Tibial artery (tissue), 4 donors: ENCODE data around the gene COL8A1.
A peak's percentile ranks its signal among the peaks of the same experiment; 100 is the strongest.

Source experiments
- DNase-seq, 2 donors: peaks; one replicate each; pipeline ENCODE4 v3.0.0-alpha.2; 2019
- H3K27ac ChIP-seq, 2 donors: fragments of 200-600 bp; sonication (generic) in 1 of 2; 1 replicate in 1 of 2; 2 replicates in 1 of 2; pipeline ENCODE4 v1.5.1; 2018 to 2019; ENCODE audit warnings: mild to moderate bottlenecking in 1 of 2
- H3K27me3 ChIP-seq, 2 donors: fragments of 200-600 bp; sonication (generic) in 1 of 2; one replicate each; pipeline versions ENCODE4 v1.5.1 to v1.6.0; 2016 to 2019
- H3K36me3 ChIP-seq, 3 donors: fragments of 200-600 bp; sonication (generic) in 2 of 3; one replicate each; pipeline ENCODE4 v1.5.1; 2016 to 2019; ENCODE audit warnings: mild to moderate bottlenecking in 2 of 3
- H3K4me1 ChIP-seq, 4 donors: fragments of 200-600 bp; sonication (generic) in 2 of 4; 1 replicate in 3 of 4; 2 replicates in 1 of 4; pipeline ENCODE4 v1.5.1; 2016 to 2019
- H3K4me3 ChIP-seq, 2 donors: fragments of 200-600 bp; sonication (generic) in 1 of 2; 1 replicate in 1 of 2; 2 replicates in 1 of 2; pipeline ENCODE4 v1.5.1; 2018 to 2019; ENCODE audit warnings: mild to moderate bottlenecking in 2 of 2
- H3K9me3 ChIP-seq, 3 donors: fragments of 200-600 bp; sonication (generic) in 1 of 3; one replicate each; pipeline ENCODE4 v1.5.1; 2016 to 2019
- CTCF ChIP-seq, 2 experiments: fragments of 200-600 bp in 1 of 2; fragments of 450-650 bp in 1 of 2; IDR thresholded peaks; one replicate each; pipeline ENCODE4 v1.5.1; 2017 to 2019; ENCODE audit warnings: antibody characterized with exemption in 2 of 2, mild to moderate bottlenecking in 1 of 2, moderate library complexity in 1 of 2
- intact Hi-C: fragments of 100-400 bp; cut with DNase I; formaldehyde crosslinking; loops from one replicate; pipeline ENCODE4 v1.15.0; 2023; ENCODE audit warnings: low total_unique reads

Gene COL8A1

GRCh38 chr3:99712291-99712954, 74.0 kb downstream of the COL8A1 start:
- peaks cover 0 to 100% (median 29%) of the 10 kb centered on the region in 4 donors for H3K4me1 ChIP-seq
- H3K9me3 ChIP-seq, result no peaks in the 10 kb centered on the region
- no peak for DNase-seq
- intact Hi-C loops, result no loop called here
- TF ChIP-seq CTCF (IDR thresholded peaks at IDR 0.05), result no peak
- H3K4me3 ChIP-seq, result no peak overlapping the region
- peaks cover 0 to 9% (median 1%) of the 10 kb centered on the region in 3 donors for H3K36me3 ChIP-seq
- no peaks in the 10 kb centered on the region for H3K27me3 ChIP-seq
- H3K27ac ChIP-seq, result peak overlapping the region; percentile 65 to 72

GRCh38 chr3:99713440-99713839, 75.0 kb downstream of the COL8A1 start:
- intact Hi-C loops, result no loop called here
- Histone ChIP-seq H3K27ac (peak overlapping the region; percentile 65 to 72), H3K4me1 (peaks cover 0 to 100% (median 29%) of the 10 kb centered on the region in 4 donors), H3K4me3 (no peak overlapping the region), H3K9me3 (no peaks in the 10 kb centered on the region), H3K36me3 (no peaks in the 10 kb centered on the region), H3K27me3 (no peaks in the 10 kb centered on the region)
- TF ChIP-seq CTCF (IDR thresholded peaks at IDR 0.05), result no peak
- peak in 1 of 2 donors; percentile 66 for DNase-seq

GRCh38 chr3:99714146-99714545, 75.8 kb downstream of the COL8A1 start:
- peak in 1 of 2 donors; percentile 49 for DNase-seq
- peak overlapping the region; percentile 65 to 72 for H3K27ac ChIP-seq
- H3K36me3 ChIP-seq, result no peaks in the 10 kb centered on the region
- H3K4me1 ChIP-seq, result peaks cover 0 to 100% (median 28%) of the 10 kb centered on the region in 4 donors
- H3K27me3 ChIP-seq, result no peaks in the 10 kb centered on the region
- no peak overlapping the region for H3K4me3 ChIP-seq
- intact Hi-C loops, result no loop called here
- TF ChIP-seq CTCF (IDR thresholded peaks at IDR 0.05), result no peak
- no peaks in the 10 kb centered on the region for H3K9me3 ChIP-seq

- Histone ChIP-seq H3K36me3 (no peaks in the 10 kb centered on the region), H3K27me3 (no peaks in the 10 kb centered on the region), H3K4me3 (no peak overlapping the region), H3K27ac (peak overlapping the region; percentile 65 to 72), H3K4me1 (peaks cover 0 to 98% (median 28%) of the 10 kb centered on the region in 4 donors), H3K9me3 (no peaks in the 10 kb centered on the region)
- intact Hi-C loops, result no loop called here
- DNase-seq, result no peak
- no peak for TF ChIP-seq CTCF (IDR thresholded peaks at IDR 0.05)
Observed at GRCh38 chr3:99714575-99714974, 76.2 kb downstream of the COL8A1 start.

- TF ChIP-seq CTCF (IDR thresholded peaks at IDR 0.05), result no peak
- Histone ChIP-seq H3K9me3 (no peaks in the 10 kb centered on the region), H3K4me3 (no peak overlapping the region), H3K36me3 (no peaks in the 10 kb centered on the region), H3K4me1 (peaks cover 2 to 95% (median 28%) of the 10 kb centered on the region in 4 donors), H3K27me3 (no peaks in the 10 kb centered on the region), H3K27ac (peak overlapping the region; percentile 65 to 72)
- intact Hi-C loops, result no loop called here
- DNase-seq, result no peak
Observed at GRCh38 chr3:99716463-99716995, 78.1 kb downstream of the COL8A1 start.
